H1 (cell line): ENCODE results near the gene R3HDM4. TPM values are rescaled to one million over a fixed set of nuclear protein-coding genes. Genes with fewer than 3 reads are reported as not detected.

Source experiments
- CTCF ChIA-PET: fragments of 300-600 bp; sonication (Branson Sonifier 250); formaldehyde crosslinking; loops from one replicate; lab custom pipeline; 2021; ENCODE audit not compliant: partially characterized antibody; lab: Charles Lee
- POLR2A ChIA-PET: fragments of 300-600 bp; sonication (Branson Sonifier 250); formaldehyde crosslinking; loops from one replicate; lab custom pipeline; 2021; ENCODE audit warnings: inconsistent platforms; ENCODE audit not compliant: partially characterized antibody; lab: Charles Lee
- DNase-seq, 2 experiments: peaks; one replicate each; pipeline versions ENCODE4 v3.0.0 to v3.0.0-alpha.2; 2010 to 2022; ENCODE audit warnings: low spot score in 2 of 2, low read depth in 1 of 2, mixed read lengths in 1 of 2
- FAIRE-seq: peaks from 2 replicates; lab custom pipeline; 2011; peaks lifted over from hg19 to GRCh38; lab: Jason Lieb, UNC
- H2AFZ ChIP-seq: 2 replicates; pipeline ENCODE4 v1.8.1; 2012; ENCODE audit warnings: low read length, inconsistent platforms
- H2AK5ac ChIP-seq: 2 replicates; pipeline ENCODE4 v1.6.1; 2013; ENCODE audit warnings: low read depth, low read length
- H2BK120ac ChIP-seq: replicated peaks from 2 replicates; pipeline ENCODE3; 2013; ENCODE audit warnings: low read depth, low read length, inconsistent platforms
- H2BK12ac ChIP-seq: 2 replicates; pipeline ENCODE4 v1.6.1; 2013; ENCODE audit warnings: low read depth, low read length
- H2BK15ac ChIP-seq: 2 replicates; pipeline ENCODE4 v1.6.1; 2013; ENCODE audit warnings: low read length
- H2BK20ac ChIP-seq: 2 replicates; pipeline ENCODE4 v1.6.1; 2013; ENCODE audit warnings: low read length
- H2BK5ac ChIP-seq: 2 replicates; pipeline ENCODE4 v1.6.1; 2013; ENCODE audit warnings: low read depth, low read length
- H3K14ac ChIP-seq: 2 replicates; pipeline ENCODE4 v1.6.1; 2013; ENCODE audit warnings: inconsistent platforms; ENCODE audit not compliant: insufficient read length
- H3K18ac ChIP-seq: 2 replicates; pipeline ENCODE4 v1.6.1; 2013; ENCODE audit warnings: low read length; ENCODE audit errors: extremely low read depth
- H3K23ac ChIP-seq: 2 replicates; pipeline ENCODE4 v1.6.1; 2013; ENCODE audit warnings: inconsistent platforms; ENCODE audit not compliant: insufficient read length
- H3K23me2 ChIP-seq: 2 replicates; pipeline ENCODE4 v1.6.1; 2013; ENCODE audit warnings: low read depth, low read length
- H3K27ac ChIP-seq: 2 replicates; pipeline ENCODE4 v1.6.1; 2011; ENCODE audit warnings: low read depth, low read length, inconsistent platforms
- H3K27me3 ChIP-seq, 4 experiments: replicated peaks in 1 of 4; 1 replicate in 1 of 4; 2 replicates in 3 of 4; pipeline versions ENCODE4 v1.6.1 to v1.8.1; 2011 to 2013; ENCODE audit warnings: low read length in 3 of 4, mild to moderate bottlenecking in 3 of 4, inconsistent platforms in 2 of 4, mixed read lengths in 2 of 4, moderate library complexity in 1 of 4; ENCODE audit not compliant: control insufficient read depth in 3 of 4, insufficient read depth in 3 of 4; ENCODE audit errors: extremely low read depth in 1 of 4
- H3K36me3 ChIP-seq, 4 experiments: 2 replicates each; pipeline versions ENCODE4 v1.6.1 to v1.8.1; 2011 to 2013; ENCODE audit warnings: mild to moderate bottlenecking in 4 of 4, low read length in 3 of 4, moderate library complexity in 2 of 4, control low read depth in 1 of 4, inconsistent platforms in 1 of 4; ENCODE audit not compliant: insufficient read depth in 4 of 4, control insufficient read depth in 2 of 4
- H3K4ac ChIP-seq: replicated peaks from 2 replicates; pipeline ENCODE3; 2013; ENCODE audit warnings: low read length, low read depth, mixed read lengths, inconsistent platforms; ENCODE audit not compliant: insufficient read length
- H3K4me1 ChIP-seq, 4 experiments: replicated peaks in 1 of 4; 1 replicate in 1 of 4; 2 replicates in 3 of 4; pipeline versions ENCODE4 v1.6.1 to v1.8.1; 2011 to 2013; ENCODE audit warnings: low read length in 3 of 4, inconsistent platforms in 2 of 4, mixed read lengths in 1 of 4; ENCODE audit not compliant: insufficient read depth in 4 of 4, control insufficient read depth in 3 of 4
- H3K4me2 ChIP-seq, 2 experiments: 2 replicates each; pipeline versions ENCODE4 v1.6.1 to v1.8.1; 2011 to 2013; ENCODE audit warnings: low read depth in 2 of 2, low read length in 2 of 2, control low read depth in 1 of 2, inconsistent platforms in 1 of 2, mild to moderate bottlenecking in 1 of 2; ENCODE audit not compliant: insufficient read depth in 1 of 2
- H3K4me3 ChIP-seq, 4 experiments: fragments of 200-600, 300-600 bp in 1 of 4; sonication (generic), shearing (Covaris generic), sonication (Bioruptor Twin) in 1 of 4; 2 replicates each; pipeline versions ENCODE4 v1.5.1 to v1.8.1; 2011 to 2016; ENCODE audit warnings: low read length in 4 of 4, low read depth in 3 of 4, control low read depth in 2 of 4, inconsistent platforms in 2 of 4, mild to moderate bottlenecking in 2 of 4, mixed read lengths in 1 of 4, moderate library complexity in 1 of 4; ENCODE audit not compliant: insufficient read depth in 2 of 4; ENCODE audit errors: extremely low read depth in 1 of 4
- H3K56ac ChIP-seq: replicated peaks from 2 replicates; pipeline ENCODE3; 2013; ENCODE audit warnings: low read depth, mild to moderate bottlenecking, mixed read lengths, low read length, inconsistent platforms; ENCODE audit not compliant: insufficient read length
- H3K79me1 ChIP-seq: 2 replicates; pipeline ENCODE4 v1.6.1; 2013; ENCODE audit warnings: low read depth, low read length, control low read depth
- H3K79me2 ChIP-seq, 2 experiments: 2 replicates each; pipeline versions ENCODE4 v1.6.1 to v1.8.1; 2012 to 2013; ENCODE audit warnings: low read length in 2 of 2, mild to moderate bottlenecking in 2 of 2, inconsistent platforms in 1 of 2; ENCODE audit not compliant: insufficient read depth in 2 of 2, control insufficient read depth in 1 of 2
- H3K9ac ChIP-seq, 4 experiments: replicated peaks in 1 of 4; 1 replicate in 1 of 4; 2 replicates in 3 of 4; pipeline versions ENCODE4 v1.6.1 to v1.8.1; 2011 to 2013; ENCODE audit warnings: low read depth in 3 of 4, low read length in 3 of 4, control low read depth in 2 of 4, mild to moderate bottlenecking in 2 of 4, moderate library complexity in 2 of 4, inconsistent platforms in 1 of 4; ENCODE audit errors: extremely low read depth in 1 of 4
- H3K9me3 ChIP-seq, 2 experiments: 2 replicates each; pipeline versions ENCODE4 v1.6.1 to v1.8.1; 2012 to 2013; ENCODE audit warnings: mild to moderate bottlenecking in 2 of 2, moderate library complexity in 2 of 2, control low read depth in 1 of 2, inconsistent platforms in 1 of 2, low read depth in 1 of 2, low read length in 1 of 2, mixed read lengths in 1 of 2; ENCODE audit not compliant: insufficient read depth in 2 of 2
- H4K20me1 ChIP-seq, 2 experiments: replicated peaks in 1 of 2; 2 replicates each; pipeline versions ENCODE3 to v1.8.1; 2011 to 2013; ENCODE audit warnings: inconsistent platforms in 2 of 2, low read length in 2 of 2, mild to moderate bottlenecking in 1 of 2; ENCODE audit not compliant: insufficient read depth in 2 of 2, control insufficient read depth in 1 of 2
- H4K5ac ChIP-seq: 2 replicates; pipeline ENCODE4 v1.6.1; 2013; ENCODE audit warnings: low read length, low read depth, mixed read lengths, inconsistent platforms; ENCODE audit not compliant: insufficient read length
- H4K8ac ChIP-seq: 2 replicates; pipeline ENCODE4 v1.8.0; 2013; ENCODE audit warnings: mild to moderate bottlenecking, moderate library complexity, low read length, inconsistent platforms; ENCODE audit not compliant: insufficient read depth; ENCODE audit errors: extremely low read depth
- H4K91ac ChIP-seq: replicated peaks from 2 replicates; pipeline ENCODE3; 2013; ENCODE audit warnings: low read length, mixed read lengths, inconsistent platforms; ENCODE audit not compliant: insufficient read length
- KDM1A ChIP-seq: fragments of 200-600, 300-600 bp; sonication (generic); IDR thresholded peaks from 2 replicates; pipeline ENCODE4 v1.7.1; 2016; ENCODE audit warnings: mild to moderate bottlenecking, low read length, borderline replicate concordance
- RFX5 ChIP-seq: IDR thresholded peaks from 2 replicates; pipeline ENCODE4 v1.6.1; 2011; ENCODE audit warnings: low read depth, low read length, improper control_type of control experiment, borderline replicate concordance
- WGBS, 2 experiments: shearing (Covaris generic) in 1 of 2; methylation state at CpG; one replicate each; pipeline versions ENCODE4 v1.1.6 to v1.1.7; 2013 to 2015; ENCODE audit warnings: low lambda C conversion rate in 2 of 2, mixed read lengths in 2 of 2, inconsistent platforms in 1 of 2, low coverage in 1 of 2, missing lambda C conversion rate in 1 of 2; ENCODE audit not compliant: insufficient replicate concordance in 2 of 2, insufficient coverage in 1 of 2, insufficient read length in 1 of 2; ENCODE audit errors: extremely low coverage in 1 of 2, missing lambda C conversion rate in 1 of 2; 5-methylcytosine and 5-hydroxymethylcytosine counted together
- polyA plus RNA-seq, 7 experiments: library from polyadenylated mRNA; depleted of rRNA in 3 of 7; stranded (reverse) in 5 of 7; unstranded in 2 of 7; fragments of >200 nt in 5 of 7; fragments of 200-250 nt in 2 of 7; gene quantifications; 1 replicate in 5 of 7; 2 replicates in 1 of 7; 4 replicates in 1 of 7; pipeline versions ENCODE4 v1.2.1 to v1.2.3, GENCODE V29; 2011 to 2013; ENCODE audit warnings: missing spikeins in 2 of 7, mixed read lengths in 2 of 7
- total RNA-seq: library from RNA; stranded (reverse); fragmentation: NEBNext Ultra II Directional; extraction: Animal tissue kit (Norgen Biotek cat#: 25700); gene quantifications from 2 replicates; pipeline ENCODE4 v1.2.1, GENCODE V29; 2021

Gene R3HDM4
- total and polyA plus RNA-seq, 2 of the 8 experiments (the other 6 are each of a cell fraction or from before 2014, with no cell fraction given), result 76.8 to 102 TPM

DNA sequence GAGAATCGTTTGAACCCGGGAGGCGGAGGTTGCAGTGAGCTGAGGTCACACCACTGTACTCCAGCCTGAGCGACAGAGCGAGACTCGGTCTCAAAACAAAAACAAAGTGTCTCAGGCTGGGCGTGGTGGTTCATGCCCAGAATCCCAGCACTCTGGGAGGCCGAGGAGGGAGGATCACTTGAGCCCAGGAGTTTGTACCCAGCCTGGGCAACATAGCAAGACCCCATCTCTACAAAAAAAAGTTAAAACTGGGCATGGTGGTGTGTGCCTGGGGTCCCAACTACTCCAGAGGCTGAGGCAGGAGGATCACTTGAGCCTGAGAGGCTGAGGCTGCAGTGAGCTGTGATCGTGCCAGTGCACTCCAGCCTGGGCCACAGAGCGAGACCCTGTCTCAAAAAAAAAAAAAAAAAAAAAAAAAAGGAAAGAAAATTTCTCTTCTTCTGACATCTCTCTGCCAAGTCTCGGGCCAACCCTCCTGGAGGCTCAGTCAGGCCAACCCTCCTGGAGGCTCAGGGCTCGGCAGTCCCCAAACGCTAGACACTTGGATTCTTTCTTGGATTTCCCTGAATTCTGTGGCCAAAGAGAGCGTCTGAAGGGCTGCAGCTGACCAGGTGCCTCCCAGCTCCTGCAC lies 39.1 kb upstream of the R3HDM4 start:
- no peaks in the 10 kb centered on the region for H3K27me3 ChIP-seq
- WGBS, 2 experiments, result 93% methylated on average over 12 of the region's 14 CpGs; no CpG with 5 or more reads in 1 of the 2 experiments
- H2BK15ac ChIP-seq, result no peak overlapping the region
- peaks cover 0 to 23% of the 10 kb centered on the region in 2 experiments; a peak in 1 of 4 replicates for H3K79me2 ChIP-seq
- no peak overlapping the region for H4K91ac ChIP-seq
- H2AK5ac ChIP-seq, result no peak overlapping the region; the same call in 1 of the 2 replicates
- no peak overlapping the region for H2AFZ ChIP-seq
- H3K27ac ChIP-seq, result peak overlapping the region; percentile 11; the same call in 1 of the 2 replicates
- H2BK5ac ChIP-seq, result peak overlapping the region; percentile 75; the same call in 1 of the 2 replicates
- peaks cover 0 to 3% (median 1%) of the 10 kb centered on the region in 4 experiments; a peak in 1 of 8 replicates for H3K36me3 ChIP-seq
- no peaks in the 10 kb centered on the region; the same call in 1 of the 2 replicates for H3K23me2 ChIP-seq
- no peak overlapping the region for H3K4ac ChIP-seq
- POLR2A ChIA-PET, result interaction anchor here (0.7 to 1.9 kb wide), 5 partner anchors 9 to 33 kb away, joined by 3 to 8 read pairs (median 3); no protein-coding TSS in a partner anchor
- H3K4me3 ChIP-seq, result peak overlapping the region in 3 of 4 experiments; percentile 2 to 51 (median 23); a peak in 1 of 8 replicates
- no peak overlapping the region for H3K56ac ChIP-seq
- peaks cover 13% of the 10 kb centered on the region for H3K79me1 ChIP-seq
- H3K9ac ChIP-seq, result no peak overlapping the region
- H3K14ac ChIP-seq, result no peak overlapping the region
- DNase-seq, result no peak
- peak overlapping the region; percentile 39; the same call in 1 of the 2 replicates for H2BK12ac ChIP-seq
- no peaks in the 10 kb centered on the region for H3K9me3 ChIP-seq
- H4K5ac ChIP-seq, result peak overlapping the region; percentile 71
- H4K8ac ChIP-seq, result peak overlapping the region; percentile 9
- no peak overlapping the region for H2BK120ac ChIP-seq
- peaks cover 5 to 44% (median 23%) of the 10 kb centered on the region in 4 experiments for H3K4me1 ChIP-seq
- H4K20me1 ChIP-seq, result peaks cover 0 to 6% of the 10 kb centered on the region in 2 experiments
- H3K23ac ChIP-seq, result no peak overlapping the region
- peak overlapping the region; percentile 38 to 63; a peak in 3 of 4 replicates for H3K4me2 ChIP-seq
- CTCF ChIA-PET, result interaction anchor here (0.6 to 2.3 kb wide), 5 partner anchors 8 to 226 kb away, joined by 3 to 11 read pairs (median 4); no protein-coding TSS in a partner anchor
- H3K18ac ChIP-seq, result peak overlapping the region; percentile 48; the same call in 1 of the 2 replicates
- TF ChIP-seq RFX5, result no peak
- peak; percentile 85; the same call in 1 of the 2 replicates for TF ChIP-seq KDM1A
- TF ChIP-seq, all 59 proteins: peak for 1
- FAIRE-seq, result no peak
- H2BK20ac ChIP-seq, result no peak overlapping the region
